Activated CD8-positive, alpha-beta memory T cell treated with anti-CD3 and anti-CD28 coated beads for 24 hours (primary cell): ENCODE data around the gene TNFRSF6B.

Experiments
- DNase-seq: peaks from one replicate; pipeline ENCODE4 v3.0.0-alpha.2; 2020

The TNFRSF6B gene

GRCh38 chr20:63698739-63699465 lies 2.5 kb downstream of the TNFRSF6B start:
- DNase-seq: peak; percentile 75

DNA sequence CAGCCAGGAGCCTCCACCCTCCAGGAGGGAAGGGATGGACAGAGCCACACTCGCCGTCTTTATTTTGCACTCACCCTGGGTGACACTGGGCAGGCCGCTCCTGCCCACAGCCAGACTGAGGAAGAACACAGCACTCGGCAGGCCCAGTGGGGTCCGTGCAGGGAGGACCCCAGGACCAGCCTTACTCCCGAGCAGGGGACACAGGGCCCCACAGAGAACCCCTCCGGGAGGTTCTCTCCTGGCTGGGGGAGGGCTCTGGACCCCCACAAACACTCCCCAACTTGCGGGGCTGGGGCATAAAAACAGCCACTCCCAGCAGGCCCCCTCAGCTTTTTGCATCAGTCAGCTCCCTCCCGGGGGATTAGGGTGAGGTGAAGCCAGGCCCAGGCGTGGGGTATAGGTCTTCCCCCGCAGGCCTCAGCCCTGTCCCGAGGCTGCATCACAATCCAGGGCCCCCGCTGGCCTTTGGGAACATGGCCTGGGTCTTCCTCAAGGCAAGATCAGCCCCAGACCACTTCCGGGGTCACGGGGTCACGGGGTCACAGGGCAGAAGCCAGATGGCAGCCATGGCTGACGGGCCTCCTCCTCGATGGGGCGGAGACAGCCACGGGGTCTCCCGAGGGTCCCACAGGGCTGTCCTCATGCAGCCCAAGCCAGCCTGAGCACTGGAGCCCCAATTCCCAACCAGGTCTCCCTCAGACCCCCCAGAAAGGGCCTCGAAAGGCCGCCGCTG lies 3.2 kb downstream of the TNFRSF6B start:
- no peak for DNase-seq

GRCh38 chr20:63700199-63701050 lies 4.0 kb downstream of the TNFRSF6B start:
- no peak for DNase-seq

- DNase-seq: peak; percentile 55
These were observed 4.5 kb downstream of the TNFRSF6B start for GRCh38 chr20:63701051-63701328.

- DNase-seq: peak; percentile 62
These were observed 5.0 kb downstream of the TNFRSF6B start for GRCh38 chr20:63701329-63702035.

DNA sequence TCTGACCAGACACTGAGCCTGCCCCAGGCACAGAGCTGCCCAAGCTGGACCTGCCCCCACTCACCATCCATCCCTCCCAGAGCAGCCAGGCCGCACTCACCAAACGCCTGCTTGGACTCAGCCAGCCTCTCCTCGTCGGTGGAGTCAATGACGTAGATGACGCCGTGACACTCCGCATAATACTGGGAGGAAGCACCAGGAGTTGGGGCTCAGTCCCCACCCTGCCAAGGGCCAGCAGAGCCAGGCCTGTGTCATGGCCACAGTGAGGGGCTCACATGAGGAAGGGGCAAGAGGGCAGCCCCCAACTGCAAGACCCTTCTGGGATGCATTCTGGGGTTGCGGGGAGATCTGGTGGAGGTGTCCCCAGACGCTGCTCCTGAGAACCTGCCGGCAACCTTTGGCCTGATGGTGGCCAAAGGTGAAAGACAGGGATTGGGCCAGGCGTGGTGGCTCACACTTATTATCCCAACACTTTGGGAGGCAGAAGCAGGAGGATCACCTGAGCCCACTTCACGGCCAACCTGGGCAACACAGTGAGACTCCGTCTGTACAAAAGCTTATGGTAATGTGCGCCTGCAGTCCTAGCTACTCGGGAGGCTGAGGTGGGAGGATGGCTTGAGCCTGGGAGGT lies 5.7 kb downstream of the TNFRSF6B start:
- no peak for DNase-seq

- peak; percentile 57 for DNase-seq
These were observed 6.5 kb downstream of the TNFRSF6B start for GRCh38 chr20:63702751-63703470.

GRCh38 chr20:63703471-63703975 lies 7.1 kb downstream of the TNFRSF6B start:
- no peak for DNase-seq

- DNase-seq: no peak
These were observed 7.7 kb downstream of the TNFRSF6B start for GRCh38 chr20:63703976-63704748.

- DNase-seq: no peak
These were observed 8.3 kb downstream of the TNFRSF6B start for GRCh38 chr20:63704749-63705117.

- no peak for DNase-seq
These were observed 9.0 kb downstream of the TNFRSF6B start for GRCh38 chr20:63705232-63706026.

DNA sequence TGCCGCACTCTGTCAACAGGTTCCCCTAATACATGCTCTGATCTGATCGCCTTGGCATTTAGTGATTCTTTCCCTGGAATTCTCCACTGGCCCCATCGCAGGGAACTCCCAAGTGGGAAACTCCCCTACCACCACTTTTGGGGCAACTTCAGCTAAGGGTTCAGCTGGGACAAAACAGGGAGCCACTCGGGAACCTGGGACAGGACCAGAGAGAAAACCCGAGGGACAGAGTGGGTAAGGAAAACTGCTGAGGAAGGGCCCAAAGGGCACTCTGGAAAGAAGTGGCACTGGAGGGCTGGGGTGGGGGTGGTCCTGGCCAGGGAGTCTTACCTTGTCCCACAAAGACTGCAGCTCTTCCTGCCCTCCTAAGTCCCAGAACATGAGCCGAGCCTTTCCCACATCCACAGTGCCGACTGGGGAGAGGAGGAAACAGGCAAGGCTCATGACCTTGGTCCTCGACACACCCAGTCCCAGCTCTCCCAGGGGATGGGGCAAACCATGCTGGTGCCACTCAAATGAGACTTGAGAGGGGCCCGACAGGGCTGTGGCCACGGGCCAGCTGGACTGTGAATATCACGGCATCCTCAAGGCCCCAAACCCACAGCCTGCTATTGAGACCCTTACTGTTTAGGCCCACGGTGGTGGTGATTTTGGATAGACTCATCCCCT lies 9.7 kb downstream of the TNFRSF6B start:
- no peak for DNase-seq

- peak; percentile 81 for DNase-seq
These were observed 10.6 kb downstream of the TNFRSF6B start for GRCh38 chr20:63706852-63707557.

GRCh38 chr20:63707558-63708300 lies 11.3 kb downstream of the TNFRSF6B start, which contains the start of the genes ARFRP1 and ZGPAT:
TSS of gene ARFRP1 (minus strand) at chr20:63707976. CDS start at chr20:63707091, 885 bp downstream.
TSS of gene ZGPAT (plus strand) at chr20:63708039. CDS start at chr20:63708581, 542 bp downstream.
- DNase-seq: peak; percentile 94

DNA sequence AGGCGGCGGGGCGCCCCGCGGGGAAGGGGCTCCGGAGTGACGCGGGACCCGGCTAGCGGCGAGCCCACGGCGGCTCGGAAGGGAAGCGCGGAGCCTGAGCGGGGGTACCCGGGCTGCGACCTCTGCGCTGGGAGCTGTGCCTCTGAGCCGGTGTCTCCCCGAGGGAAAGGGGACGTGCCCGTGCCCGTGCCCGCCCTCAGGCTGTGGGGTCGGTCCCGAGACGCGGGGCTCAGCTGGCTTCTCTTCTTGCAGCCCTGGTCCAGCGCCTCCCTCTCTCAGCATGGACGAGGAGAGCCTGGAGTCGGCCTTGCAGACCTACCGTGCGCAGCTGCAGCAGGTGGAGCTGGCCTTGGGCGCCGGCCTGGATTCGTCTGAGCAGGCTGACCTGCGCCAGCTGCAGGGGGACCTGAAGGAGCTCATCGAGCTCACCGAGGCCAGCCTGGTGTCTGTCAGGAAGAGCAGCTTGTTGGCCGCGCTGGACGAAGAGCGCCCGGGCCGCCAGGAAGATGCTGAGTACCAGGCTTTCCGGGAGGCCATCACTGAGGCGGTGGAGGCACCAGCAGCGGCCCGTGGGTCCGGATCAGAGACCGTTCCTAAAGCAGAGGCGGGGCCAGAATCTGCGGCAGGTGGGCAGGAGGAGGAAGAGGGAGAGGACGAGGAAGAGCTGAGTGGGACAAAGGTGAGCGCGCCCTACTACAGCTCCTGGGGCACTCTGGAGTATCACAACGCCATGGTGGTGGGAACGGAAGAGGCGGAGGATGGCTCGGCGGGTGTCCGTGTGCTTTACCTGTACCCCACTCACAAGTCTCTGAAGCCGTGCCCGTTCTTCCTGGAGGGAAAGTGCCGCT lies 12.1 kb downstream of the TNFRSF6B start:
- peak; percentile 61 for DNase-seq

DNA sequence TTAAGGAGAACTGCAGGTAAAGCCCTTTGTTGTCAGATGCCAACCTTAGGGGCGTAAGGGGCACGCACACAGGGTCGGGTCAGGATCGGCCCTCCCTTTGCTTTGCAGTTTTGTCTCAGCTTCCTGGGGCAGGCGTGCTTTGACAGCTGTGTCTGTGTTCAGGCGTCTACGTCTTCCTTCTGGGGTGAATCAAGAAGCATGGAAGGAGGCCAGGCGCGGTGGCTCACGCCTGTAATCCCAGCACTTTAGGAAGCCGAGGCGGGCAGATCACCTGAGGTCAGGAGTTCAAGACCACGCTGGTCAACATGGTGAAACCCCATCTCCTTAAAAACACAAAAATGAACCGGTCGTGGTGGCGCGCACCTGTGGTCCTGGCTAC lies 12.7 kb downstream of the TNFRSF6B start:
- no peak for DNase-seq
